WTC11 (cell line): Measurements from ENCODE around the gene CCSER2.

Experiments used
- ATF1 ChIP-seq: sonication (generic); formaldehyde crosslinking; IDR thresholded peaks from 2 replicates; pipeline ENCODE4 v1.8.1; 2023; ENCODE audit warnings: mild to moderate bottlenecking, moderate library complexity, missing genetic modification reagents
- CREM ChIP-seq: sonication (generic); formaldehyde crosslinking; IDR thresholded peaks from 2 replicates; pipeline ENCODE4 v1.8.1; 2022; ENCODE audit warnings: mild to moderate bottlenecking, missing genetic modification reagents, moderate library complexity
- FOXJ3 ChIP-seq: sonication (generic); formaldehyde crosslinking; IDR thresholded peaks from 2 replicates; pipeline ENCODE4 v1.9.0; 2021; ENCODE audit warnings: missing genetic modification reagents, mild to moderate bottlenecking, borderline replicate concordance
- FOXK1 ChIP-seq: sonication (generic); formaldehyde crosslinking; IDR thresholded peaks from 2 replicates; pipeline ENCODE4 v1.8.0; 2022; ENCODE audit warnings: mild to moderate bottlenecking, moderate library complexity, missing genetic modification reagents
- NFYB ChIP-seq: sonication (generic); formaldehyde crosslinking; conservative IDR thresholded peaks from 2 replicates; pipeline ENCODE4 v1.8.0; 2022; ENCODE audit warnings: low read depth, missing genetic modification reagents
- NR1H2 ChIP-seq: sonication (generic); formaldehyde crosslinking; IDR thresholded peaks from 2 replicates; pipeline ENCODE4 v1.9.0; 2021; ENCODE audit warnings: mild to moderate bottlenecking, moderate library complexity, missing genetic modification reagents
- SMAD4 ChIP-seq: sonication (generic); formaldehyde crosslinking; IDR thresholded peaks from 2 replicates; pipeline ENCODE4 v1.8.0; 2022; ENCODE audit warnings: mild to moderate bottlenecking, missing genetic modification reagents
- ZNF263 ChIP-seq: sonication (generic); formaldehyde crosslinking; IDR thresholded peaks from 2 replicates; pipeline ENCODE4 v1.8.1; 2022; ENCODE audit warnings: low read depth, mild to moderate bottlenecking, moderate library complexity, missing genetic modification reagents
- TF ChIP-seq, protein P1 (sequence below): sonication (generic); formaldehyde crosslinking; IDR thresholded peaks from 2 replicates; pipeline ENCODE4 v1.8.1; 2022; ENCODE audit warnings: mild to moderate bottlenecking, moderate library complexity, missing genetic modification reagents
- TF ChIP-seq, protein P2 (sequence below): fragments of 200-600 bp; IDR thresholded peaks from 2 replicates; pipeline ENCODE4 v1.8.0; 2022; ENCODE audit warnings: antibody characterized with exemption
- TF ChIP-seq, protein P3 (sequence below): sonication (generic); formaldehyde crosslinking; IDR thresholded peaks from 2 replicates; pipeline ENCODE4 v1.8.1; 2023; ENCODE audit warnings: mild to moderate bottlenecking, missing genetic modification reagents, moderate library complexity
- TF ChIP-seq, protein P4 (sequence below): sonication (generic); formaldehyde crosslinking; conservative IDR thresholded peaks from 2 replicates; pipeline ENCODE4 v1.8.1; 2022; ENCODE audit warnings: mild to moderate bottlenecking, missing genetic modification reagents
- TF ChIP-seq, protein P5 (sequence below): sonication (generic); formaldehyde crosslinking; IDR thresholded peaks from 2 replicates; pipeline ENCODE4 v1.8.0; 2022; ENCODE audit warnings: mild to moderate bottlenecking, missing genetic modification reagents

DNA sequence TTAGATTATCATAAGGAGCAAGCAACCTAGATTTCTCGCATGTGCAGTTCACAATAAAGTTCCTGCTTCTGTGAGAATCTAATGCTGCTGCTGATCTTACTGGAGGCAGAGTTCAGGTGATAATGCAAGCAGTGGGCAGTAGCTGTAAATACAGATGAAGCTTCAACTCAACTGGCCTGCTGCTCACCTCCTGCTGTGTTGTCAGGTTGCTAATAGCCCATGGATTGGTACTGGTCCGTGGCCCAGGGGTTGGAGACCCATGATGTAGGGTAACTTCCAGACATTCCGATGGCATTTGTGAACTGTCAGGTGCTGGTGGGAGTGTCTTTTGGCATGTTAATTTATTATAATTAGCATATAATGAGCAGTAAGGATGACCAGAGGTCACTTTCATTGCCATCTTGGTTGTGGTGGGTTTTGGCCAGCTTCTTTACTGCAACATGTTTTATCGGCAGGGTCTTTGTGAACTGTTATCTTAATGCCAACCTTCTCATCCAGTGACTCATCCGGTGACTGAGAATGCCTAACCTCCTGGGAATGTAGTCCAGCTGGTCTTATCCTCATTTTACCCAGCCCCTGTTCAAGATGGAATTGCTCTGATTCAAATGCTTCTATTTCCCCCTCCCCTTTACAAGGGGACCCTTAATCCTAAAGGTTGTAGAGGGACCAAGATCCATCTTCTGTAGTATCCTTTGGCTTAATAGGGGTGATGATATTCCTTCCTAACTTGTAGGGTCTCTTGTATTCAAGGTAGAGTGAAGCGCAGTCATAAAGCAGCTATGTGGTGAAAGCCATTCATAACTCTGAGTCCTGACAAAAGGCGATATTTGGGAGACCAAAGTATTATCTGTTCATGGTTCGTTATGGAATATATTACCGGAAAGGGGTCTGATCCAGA is 165.8 kb downstream of the CCSER2 start:
- TF ChIP-seq, protein P1, sequence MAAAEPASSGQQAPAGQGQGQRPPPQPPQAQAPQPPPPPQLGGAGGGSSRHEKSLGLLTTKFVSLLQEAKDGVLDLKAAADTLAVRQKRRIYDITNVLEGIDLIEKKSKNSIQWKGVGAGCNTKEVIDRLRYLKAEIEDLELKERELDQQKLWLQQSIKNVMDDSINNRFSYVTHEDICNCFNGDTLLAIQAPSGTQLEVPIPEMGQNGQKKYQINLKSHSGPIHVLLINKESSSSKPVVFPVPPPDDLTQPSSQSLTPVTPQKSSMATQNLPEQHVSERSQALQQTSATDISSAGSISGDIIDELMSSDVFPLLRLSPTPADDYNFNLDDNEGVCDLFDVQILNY (CRISPR knock-in tag) = no peak
- TF ChIP-seq CREM (CRISPR knock-in tag) = no peak
- TF ChIP-seq, protein P2, sequence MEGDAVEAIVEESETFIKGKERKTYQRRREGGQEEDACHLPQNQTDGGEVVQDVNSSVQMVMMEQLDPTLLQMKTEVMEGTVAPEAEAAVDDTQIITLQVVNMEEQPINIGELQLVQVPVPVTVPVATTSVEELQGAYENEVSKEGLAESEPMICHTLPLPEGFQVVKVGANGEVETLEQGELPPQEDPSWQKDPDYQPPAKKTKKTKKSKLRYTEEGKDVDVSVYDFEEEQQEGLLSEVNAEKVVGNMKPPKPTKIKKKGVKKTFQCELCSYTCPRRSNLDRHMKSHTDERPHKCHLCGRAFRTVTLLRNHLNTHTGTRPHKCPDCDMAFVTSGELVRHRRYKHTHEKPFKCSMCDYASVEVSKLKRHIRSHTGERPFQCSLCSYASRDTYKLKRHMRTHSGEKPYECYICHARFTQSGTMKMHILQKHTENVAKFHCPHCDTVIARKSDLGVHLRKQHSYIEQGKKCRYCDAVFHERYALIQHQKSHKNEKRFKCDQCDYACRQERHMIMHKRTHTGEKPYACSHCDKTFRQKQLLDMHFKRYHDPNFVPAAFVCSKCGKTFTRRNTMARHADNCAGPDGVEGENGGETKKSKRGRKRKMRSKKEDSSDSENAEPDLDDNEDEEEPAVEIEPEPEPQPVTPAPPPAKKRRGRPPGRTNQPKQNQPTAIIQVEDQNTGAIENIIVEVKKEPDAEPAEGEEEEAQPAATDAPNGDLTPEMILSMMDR = no peak
- TF ChIP-seq ZNF263 (CRISPR knock-in tag) = no peak
- no peak for TF ChIP-seq SMAD4 (CRISPR knock-in tag)
- no peak for TF ChIP-seq ATF1 (CRISPR knock-in tag)
- no peak for TF ChIP-seq NFYB (CRISPR knock-in tag)
- TF ChIP-seq FOXJ3 (CRISPR knock-in tag) = no peak
- no peak for TF ChIP-seq NR1H2
- TF ChIP-seq, protein P3, sequence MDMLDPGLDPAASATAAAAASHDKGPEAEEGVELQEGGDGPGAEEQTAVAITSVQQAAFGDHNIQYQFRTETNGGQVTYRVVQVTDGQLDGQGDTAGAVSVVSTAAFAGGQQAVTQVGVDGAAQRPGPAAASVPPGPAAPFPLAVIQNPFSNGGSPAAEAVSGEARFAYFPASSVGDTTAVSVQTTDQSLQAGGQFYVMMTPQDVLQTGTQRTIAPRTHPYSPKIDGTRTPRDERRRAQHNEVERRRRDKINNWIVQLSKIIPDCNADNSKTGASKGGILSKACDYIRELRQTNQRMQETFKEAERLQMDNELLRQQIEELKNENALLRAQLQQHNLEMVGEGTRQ (CRISPR knock-in tag) = no peak
- TF ChIP-seq, protein P4, sequence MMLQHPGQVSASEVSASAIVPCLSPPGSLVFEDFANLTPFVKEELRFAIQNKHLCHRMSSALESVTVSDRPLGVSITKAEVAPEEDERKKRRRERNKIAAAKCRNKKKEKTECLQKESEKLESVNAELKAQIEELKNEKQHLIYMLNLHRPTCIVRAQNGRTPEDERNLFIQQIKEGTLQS (CRISPR knock-in tag) = no peak
- TF ChIP-seq, protein P5, sequence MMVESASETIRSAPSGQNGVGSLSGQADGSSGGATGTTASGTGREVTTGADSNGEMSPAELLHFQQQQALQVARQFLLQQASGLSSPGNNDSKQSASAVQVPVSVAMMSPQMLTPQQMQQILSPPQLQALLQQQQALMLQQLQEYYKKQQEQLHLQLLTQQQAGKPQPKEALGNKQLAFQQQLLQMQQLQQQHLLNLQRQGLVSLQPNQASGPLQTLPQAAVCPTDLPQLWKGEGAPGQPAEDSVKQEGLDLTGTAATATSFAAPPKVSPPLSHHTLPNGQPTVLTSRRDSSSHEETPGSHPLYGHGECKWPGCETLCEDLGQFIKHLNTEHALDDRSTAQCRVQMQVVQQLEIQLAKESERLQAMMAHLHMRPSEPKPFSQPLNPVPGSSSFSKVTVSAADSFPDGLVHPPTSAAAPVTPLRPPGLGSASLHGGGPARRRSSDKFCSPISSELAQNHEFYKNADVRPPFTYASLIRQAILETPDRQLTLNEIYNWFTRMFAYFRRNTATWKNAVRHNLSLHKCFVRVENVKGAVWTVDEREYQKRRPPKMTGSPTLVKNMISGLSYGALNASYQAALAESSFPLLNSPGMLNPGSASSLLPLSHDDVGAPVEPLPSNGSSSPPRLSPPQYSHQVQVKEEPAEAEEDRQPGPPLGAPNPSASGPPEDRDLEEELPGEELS = no peak
- no peak for TF ChIP-seq FOXK1
